OCI-LY7 (cell line): ENCODE measurements around the gene ADGRD2.

Source experiments
- EZH2phosphoT487 ChIP-seq: fragments of 200-600 bp; sonication (generic); IDR thresholded peaks from 2 replicates; pipeline ENCODE4 v1.6.1; 2018; ENCODE audit warnings: low read depth, borderline replicate concordance, mild to moderate bottlenecking, mixed run types, antibody characterized with exemption, low read length, moderate library complexity, mixed read lengths
- TF ChIP-seq, protein P1 (sequence below): fragments of 200-600 bp; sonication (generic); conservative IDR thresholded peaks from 2 replicates; pipeline ENCODE4 v1.5.1; 2014; ENCODE audit warnings: mild to moderate bottlenecking, antibody characterized with exemption, low read length, moderate library complexity, mixed read lengths

DNA sequence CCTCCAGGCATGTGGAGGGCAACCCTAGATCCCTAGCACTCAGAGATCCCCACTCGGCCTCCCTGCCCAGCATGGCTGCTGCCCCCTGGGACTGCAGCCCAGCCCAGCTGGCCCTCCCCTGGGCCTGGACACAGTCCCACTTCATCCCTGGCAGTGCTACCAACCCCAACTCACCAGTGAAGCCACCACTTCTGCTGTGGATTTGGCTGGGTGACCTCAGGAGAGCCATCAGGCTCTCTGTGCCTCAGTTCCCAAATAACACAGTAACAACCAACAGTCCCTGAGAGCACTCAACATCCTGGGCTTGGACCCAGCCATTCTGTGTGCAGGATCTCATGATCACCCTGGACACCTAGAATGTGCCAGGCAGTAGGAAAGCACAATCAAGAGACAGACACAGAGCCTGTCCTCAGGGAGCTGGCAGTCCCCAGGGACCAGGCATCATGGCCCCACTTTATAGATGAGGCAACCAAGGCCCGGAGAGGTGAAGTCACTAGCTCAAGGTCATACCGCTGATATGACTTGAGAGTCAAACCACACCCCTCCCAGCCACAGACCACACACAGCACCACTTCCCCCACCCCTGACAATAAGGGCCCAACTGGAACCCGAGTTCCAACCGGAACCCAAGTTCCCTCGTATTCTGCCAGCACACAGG, 30.3 kb upstream of the ADGRD2 start:
- no peak for TF ChIP-seq EZH2phosphoT487
- TF ChIP-seq, protein P1, sequence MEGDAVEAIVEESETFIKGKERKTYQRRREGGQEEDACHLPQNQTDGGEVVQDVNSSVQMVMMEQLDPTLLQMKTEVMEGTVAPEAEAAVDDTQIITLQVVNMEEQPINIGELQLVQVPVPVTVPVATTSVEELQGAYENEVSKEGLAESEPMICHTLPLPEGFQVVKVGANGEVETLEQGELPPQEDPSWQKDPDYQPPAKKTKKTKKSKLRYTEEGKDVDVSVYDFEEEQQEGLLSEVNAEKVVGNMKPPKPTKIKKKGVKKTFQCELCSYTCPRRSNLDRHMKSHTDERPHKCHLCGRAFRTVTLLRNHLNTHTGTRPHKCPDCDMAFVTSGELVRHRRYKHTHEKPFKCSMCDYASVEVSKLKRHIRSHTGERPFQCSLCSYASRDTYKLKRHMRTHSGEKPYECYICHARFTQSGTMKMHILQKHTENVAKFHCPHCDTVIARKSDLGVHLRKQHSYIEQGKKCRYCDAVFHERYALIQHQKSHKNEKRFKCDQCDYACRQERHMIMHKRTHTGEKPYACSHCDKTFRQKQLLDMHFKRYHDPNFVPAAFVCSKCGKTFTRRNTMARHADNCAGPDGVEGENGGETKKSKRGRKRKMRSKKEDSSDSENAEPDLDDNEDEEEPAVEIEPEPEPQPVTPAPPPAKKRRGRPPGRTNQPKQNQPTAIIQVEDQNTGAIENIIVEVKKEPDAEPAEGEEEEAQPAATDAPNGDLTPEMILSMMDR = peak; percentile 46; the same call in 1 of the 2 replicates
